Gastrocnemius medialis (tissue), 4 donors: Measurements from ENCODE around the gene SLC35B4. TPM values are rescaled to one million over a fixed set of nuclear protein-coding genes. Genes with fewer than 3 reads are reported as not detected.

Experiments
- ATAC-seq, 2 donors: fragments of 150-250 bp; one replicate each; pipeline ENCODE4 v1.9.1; 2016
- DNase-seq, 2 donors: peaks; one replicate each; pipeline ENCODE4 v3.0.0-alpha.2; 2019
- H3K27ac ChIP-seq, 4 donors: fragments of 200-600 bp; sonication (generic); 1 replicate in 1 of 4; 2 replicates in 3 of 4; pipeline ENCODE4 v1.5.1; 2016 to 2018; ENCODE audit warnings: mild to moderate bottlenecking in 2 of 4, moderate library complexity in 1 of 4
- H3K27me3 ChIP-seq, 3 donors: fragments of 200-600 bp; sonication (generic) in 2 of 3; 1 replicate in 1 of 3; 2 replicates in 2 of 3; pipeline versions ENCODE4 v1.5.1 to v1.6.0; 2016 to 2019; ENCODE audit warnings: mild to moderate bottlenecking in 1 of 3, moderate library complexity in 1 of 3
- H3K36me3 ChIP-seq, 2 donors: fragments of 200-600 bp; sonication (generic) in 1 of 2; one replicate each; pipeline ENCODE4 v1.5.1; 2017 to 2018
- H3K4me1 ChIP-seq, 2 donors: fragments of 200-600 bp; sonication (generic) in 1 of 2; one replicate each; pipeline ENCODE4 v1.5.1; 2016 to 2017; ENCODE audit warnings: mild to moderate bottlenecking in 2 of 2
- H3K4me3 ChIP-seq, 4 donors: fragments of 200-600 bp; sonication (generic) in 3 of 4; 1 replicate in 1 of 4; 2 replicates in 3 of 4; pipeline ENCODE4 v1.5.1; 2016 to 2019; ENCODE audit warnings: mild to moderate bottlenecking in 2 of 4
- H3K9me3 ChIP-seq, 3 donors: fragments of 200-600 bp; sonication (generic) in 2 of 3; 1 replicate in 1 of 3; 2 replicates in 2 of 3; pipeline ENCODE4 v1.5.1; 2016 to 2019
- CTCF ChIP-seq, 5 experiments: fragments of 450-650 bp in 3 of 5; fragments of 200-600 bp in 2 of 5; sonication (generic) in 2 of 5; IDR thresholded peaks in 4 of 5; conservative IDR thresholded peaks in 1 of 5; 1 replicate in 4 of 5; 2 replicates in 1 of 5; pipeline ENCODE4 v1.5.1; 2016 to 2019; ENCODE audit warnings: antibody characterized with exemption in 5 of 5, mild to moderate bottlenecking in 3 of 5, moderate library complexity in 3 of 5
- POLR2A ChIP-seq, 2 donors: fragments of 450-650 bp; IDR thresholded peaks; one replicate each; pipeline ENCODE4 v1.6.1; 2017; ENCODE audit warnings: antibody characterized with exemption in 2 of 2, mild to moderate bottlenecking in 2 of 2, moderate library complexity in 2 of 2
- in situ Hi-C, 4 donors: fragments of 200-750 bp; cut with MboI; loops; one replicate each; pipeline versions ENCODE4 v1.15.0 to v1.8.0; 2017; ENCODE audit warnings: low sequenced_read_pairs in 4 of 4
- intact Hi-C: fragments of 100-400 bp; cut with DNase I; formaldehyde crosslinking; loops from one replicate; pipeline ENCODE4 v1.15.1; 2023; ENCODE audit warnings: low total_unique reads
- total RNA-seq, 4 donors: library from RNA; depleted of rRNA; stranded (reverse); fragments of >200 nt; gene quantifications; one replicate each; pipeline versions ENCODE4 v1.1.0 to v1.2.3, GENCODE V29; 2016

The SLC35B4 gene
- total RNA-seq, 4 donors from 2014 or later = 1.7 to 5.0 (median 2.3) TPM

DNA sequence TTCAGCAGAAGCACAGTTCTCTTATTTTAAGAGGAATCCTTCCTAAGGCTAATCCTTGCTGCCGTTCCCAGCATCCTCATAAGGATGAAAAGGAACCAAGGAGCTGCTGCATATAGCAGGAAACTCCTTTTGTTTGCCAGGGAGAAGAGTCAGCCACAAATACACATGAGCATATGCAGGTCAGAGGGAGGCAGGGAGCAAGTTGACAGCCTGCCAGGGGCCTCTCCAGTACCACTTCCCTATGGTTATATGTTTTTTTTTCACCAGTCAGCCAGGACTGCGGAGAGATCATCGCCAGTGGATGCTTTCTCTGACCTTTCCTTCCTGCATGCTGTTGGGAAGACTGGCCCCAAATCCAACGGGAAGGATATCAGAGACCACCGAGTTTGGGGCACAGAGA lies 39.8 kb downstream of the SLC35B4 start:
- no peak overlapping the region for H3K4me3 ChIP-seq
- ATAC-seq (no peak), DNase-seq (no peak)
- in situ Hi-C loops = no loop called here
- H3K4me1 ChIP-seq = no peaks in the 10 kb centered on the region
- no peak overlapping the region for H3K27ac ChIP-seq
- TF ChIP-seq CTCF (IDR thresholded peaks at IDR 0.05 in 4 of 5, conservative IDR thresholded peaks at IDR 0.05 in 1 of 5) (no peak), POLR2A (IDR thresholded peaks at IDR 0.05) (no peak)
- no peaks in the 10 kb centered on the region for H3K27me3 ChIP-seq
- intact Hi-C loops = no loop called here
- H3K9me3 ChIP-seq = no peaks in the 10 kb centered on the region
- H3K36me3 ChIP-seq = no peaks in the 10 kb centered on the region

DNA sequence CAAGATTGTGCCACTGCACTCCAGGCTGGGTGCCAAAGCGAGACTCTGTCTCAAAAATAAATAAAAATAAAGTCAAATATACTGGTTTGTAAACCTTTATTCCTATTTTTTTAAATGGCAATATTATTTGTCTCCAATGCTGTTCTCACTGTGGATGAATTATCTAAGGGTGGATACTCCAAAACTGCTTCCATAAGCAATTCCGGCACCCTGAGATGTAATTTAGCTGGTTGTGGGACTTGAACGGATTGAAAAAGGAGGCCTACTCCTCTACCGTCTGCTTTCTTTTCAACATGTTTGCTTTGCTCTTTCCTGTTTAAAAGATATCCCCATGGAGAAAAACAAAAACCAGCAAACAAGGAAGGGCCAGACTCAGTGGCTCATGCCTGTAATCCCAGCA lies 54.4 kb downstream of the SLC35B4 start:
- no peak overlapping the region for H3K4me3 ChIP-seq
- in situ Hi-C loops = no loop called here
- H3K27ac ChIP-seq = no peak overlapping the region
- DNase-seq = no peak
- no peaks in the 10 kb centered on the region for H3K9me3 ChIP-seq
- H3K36me3 ChIP-seq = no peaks in the 10 kb centered on the region
- intact Hi-C loops = no loop called here
- H3K4me1 ChIP-seq = no peaks in the 10 kb centered on the region
- ATAC-seq = no peak
- H3K27me3 ChIP-seq = no peaks in the 10 kb centered on the region
- TF ChIP-seq CTCF (IDR thresholded peaks at IDR 0.05 in 4 of 5, conservative IDR thresholded peaks at IDR 0.05 in 1 of 5) = no peak

DNA sequence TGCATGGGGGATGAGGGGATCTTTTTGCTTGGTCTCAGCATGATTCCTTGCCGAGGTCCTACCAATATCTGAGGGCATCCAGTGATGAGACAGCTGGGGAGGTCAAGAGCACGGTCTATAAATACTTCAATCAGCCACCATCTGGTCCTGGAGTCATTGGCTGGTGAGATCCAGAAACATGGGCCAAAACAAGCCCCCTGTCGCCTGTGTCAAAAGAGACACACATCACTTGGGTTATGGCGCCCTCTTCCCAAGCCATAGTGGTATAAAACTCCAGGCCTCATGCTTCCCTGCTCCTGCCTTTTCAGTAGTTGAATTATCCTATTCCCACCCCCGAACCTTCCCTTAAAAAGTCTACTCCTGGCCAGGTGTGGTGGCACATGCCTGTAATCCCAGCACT lies 60.9 kb downstream of the SLC35B4 start:
- DNase-seq (no peak), ATAC-seq (no peak)
- no peaks in the 10 kb centered on the region for H3K27me3 ChIP-seq
- in situ Hi-C loops = no loop called here
- no peak for TF ChIP-seq POLR2A (IDR thresholded peaks at IDR 0.05)
- TF ChIP-seq CTCF (IDR thresholded peaks at IDR 0.05 in 4 of 5, conservative IDR thresholded peaks at IDR 0.05 in 1 of 5) = no peak
- no peaks in the 10 kb centered on the region for H3K4me1 ChIP-seq
- intact Hi-C loops = no loop called here
- H3K27ac ChIP-seq = no peak overlapping the region
- no peaks in the 10 kb centered on the region for H3K9me3 ChIP-seq
- H3K4me3 ChIP-seq = no peak overlapping the region
- no peaks in the 10 kb centered on the region for H3K36me3 ChIP-seq

DNA sequence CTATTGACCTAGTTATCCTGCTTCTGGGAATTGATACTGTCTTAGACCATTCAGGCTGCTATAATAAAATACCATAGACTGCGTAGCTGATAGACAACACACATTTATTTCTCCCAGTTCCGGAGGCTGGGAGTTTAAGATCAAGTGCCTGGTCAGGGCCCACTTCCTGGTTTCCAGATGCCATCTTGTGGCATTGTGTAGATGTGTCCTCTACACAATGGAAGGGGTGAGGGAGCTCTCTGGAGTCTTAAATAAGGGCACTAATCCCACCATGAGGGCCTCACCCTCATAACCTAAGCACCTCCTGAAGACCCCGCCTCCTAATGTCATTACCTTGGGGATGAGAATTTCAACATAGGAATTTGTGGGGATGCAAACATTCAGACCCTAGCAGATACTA lies 62.4 kb downstream of the SLC35B4 start:
- H3K27ac ChIP-seq = no peak overlapping the region
- no peaks in the 10 kb centered on the region for H3K36me3 ChIP-seq
- no peak for DNase-seq
- in situ Hi-C loops = no loop called here
- intact Hi-C loops = no loop called here
- ATAC-seq = no peak
- H3K9me3 ChIP-seq = no peaks in the 10 kb centered on the region
- TF ChIP-seq CTCF (IDR thresholded peaks at IDR 0.05 in 4 of 5, conservative IDR thresholded peaks at IDR 0.05 in 1 of 5) = no peak
- no peak for TF ChIP-seq POLR2A (IDR thresholded peaks at IDR 0.05)
- no peaks in the 10 kb centered on the region for H3K4me1 ChIP-seq
- H3K4me3 ChIP-seq = no peak overlapping the region
- H3K27me3 ChIP-seq = no peaks in the 10 kb centered on the region

- H3K36me3 ChIP-seq = no peaks in the 10 kb centered on the region
- no peaks in the 10 kb centered on the region for H3K9me3 ChIP-seq
- peaks cover 12 to 15% of the 10 kb centered on the region in 2 donors for H3K4me1 ChIP-seq
- H3K27me3 ChIP-seq = no peaks in the 10 kb centered on the region
- H3K27ac ChIP-seq = peak overlapping the region in 1 of 4 donors; percentile 72
- no peak for DNase-seq
- in situ Hi-C loops = no loop called here
- H3K4me3 ChIP-seq = no peak overlapping the region
- no peak for ATAC-seq
- intact Hi-C loops = no loop called here
- TF ChIP-seq POLR2A (IDR thresholded peaks at IDR 0.05) (no peak), CTCF (IDR thresholded peaks at IDR 0.05 in 4 of 5, conservative IDR thresholded peaks at IDR 0.05 in 1 of 5) (no peak)
Observed at GRCh38 chr7:134248196-134248595, 68.5 kb downstream of the SLC35B4 start.
